HCT116 (cell line): ENCODE results near the gene EARS2. TPM values are rescaled to one million over a fixed set of nuclear protein-coding genes. Genes with fewer than 3 reads are reported as not detected.

Experiments used
- ATAC-seq: fragments of 200-7000 bp; cut with Tn5 transposase; 2 replicates; pipeline ENCODE4 v1.9.1; 2020; ENCODE audit warnings: mild to moderate bottlenecking, moderate library complexity
- BruUV-seq: library from RNA; stranded (reverse); fragments of 400-500 nt; replicated peaks from 2 replicates; lab custom pipeline; 2021; lab: Mats Ljungman, UMichigan
- CTCF ChIA-PET: fragments of 300-600 bp; sonication (Branson Sonifier 250); formaldehyde crosslinking; loops from one replicate; lab custom pipeline; 2021; ENCODE audit warnings: antibody characterized with exemption; lab: Charles Lee
- POLR2A ChIA-PET: fragments of 300-600, 350-600 bp; sonication (Branson Sonifier 250); formaldehyde crosslinking; loops from one replicate; lab custom pipeline; 2021; ENCODE audit warnings: antibody characterized with exemption; lab: Charles Lee
- RAD21 ChIA-PET, 2 experiments: fragments of 300-600 bp; sonication (Branson Sonifier 250); formaldehyde crosslinking; loops; one replicate each; lab custom pipeline; 2023; ENCODE audit warnings: low total read pairs in 2 of 2; ENCODE audit not compliant: uncharacterized antibody in 2 of 2, unreplicated experiment in 2 of 2, low non-redundant PET in 1 of 2; lab: Charles Lee
- DNase-seq: peaks from one replicate; pipeline ENCODE4 v3.0.0-alpha.2; 2010; ENCODE audit warnings: low read depth, low spot score
- H2AFZ ChIP-seq: fragments of 200-600 bp; shearing (Covaris generic), sonication (generic); 2 replicates; pipeline ENCODE4 v1.6.1; 2017; ENCODE audit warnings: low read depth, mixed run types, mixed read lengths, antibody characterized with exemption, low read length; ENCODE audit not compliant: poor library complexity, severe bottlenecking
- H3K27ac ChIP-seq: 2 replicates; pipeline ENCODE4 v1.5.1; 2012; ENCODE audit warnings: low read depth, low read length
- H3K27me3 ChIP-seq: fragments of 200-600 bp; sonication (generic); 2 replicates; pipeline ENCODE4 v1.6.1; 2016; ENCODE audit warnings: mixed run types, low read length, mixed read lengths; ENCODE audit not compliant: insufficient read depth
- H3K36me3 ChIP-seq, 2 experiments: fragments of 200-500 bp in 1 of 2; fragments of 200-600 bp in 1 of 2; sonication (Bioruptor generic) in 1 of 2; sonication (generic) in 1 of 2; 2 replicates each; pipeline versions ENCODE4 v1.5.1 to v1.6.1; 2014 to 2016; ENCODE audit warnings: low read length in 2 of 2, inconsistent platforms in 1 of 2, mixed read lengths in 1 of 2, mixed run types in 1 of 2; ENCODE audit not compliant: insufficient read depth in 2 of 2, control insufficient read depth in 1 of 2
- H3K4me1 ChIP-seq, 2 experiments: fragments of 200-600 bp in 1 of 2; sonication (generic) in 1 of 2; 2 replicates each; pipeline versions ENCODE4 v1.5.1 to v1.6.1; 2012 to 2017; ENCODE audit warnings: low read length in 2 of 2, inconsistent platforms in 1 of 2, mild to moderate bottlenecking in 1 of 2, mixed read lengths in 1 of 2, mixed run types in 1 of 2, moderate library complexity in 1 of 2; ENCODE audit not compliant: insufficient read depth in 2 of 2, control insufficient read depth in 1 of 2
- H3K4me2 ChIP-seq: fragments of 200-600 bp; sonication (generic); 2 replicates; pipeline ENCODE4 v1.6.1; 2017; ENCODE audit warnings: mixed run types, low read length, mixed read lengths
- H3K4me3 ChIP-seq, 2 experiments: fragments of 200-600 bp in 1 of 2; sonication (generic) in 1 of 2; replicated peaks in 1 of 2; 2 replicates each; pipeline ENCODE4 v1.5.1; 2011 to 2016; ENCODE audit warnings: low read length in 2 of 2, control low read depth in 1 of 2, low read depth in 1 of 2, mild to moderate bottlenecking in 1 of 2, mixed read lengths in 1 of 2, mixed run types in 1 of 2
- H3K79me2 ChIP-seq: fragments of 200-600 bp; sonication (generic); 2 replicates; pipeline ENCODE4 v1.6.1; 2017; ENCODE audit warnings: mild to moderate bottlenecking, mixed run types, low read length, moderate library complexity, mixed read lengths; ENCODE audit not compliant: insufficient read depth
- H3K9ac ChIP-seq: fragments of 200-600 bp; sonication (generic); 2 replicates; pipeline ENCODE4 v1.6.1; 2016; ENCODE audit warnings: low read length, mixed read lengths
- H3K9me2 ChIP-seq: fragments of 200-600 bp; sonication (generic), shearing (Covaris generic); 2 replicates; pipeline ENCODE4 v1.6.1; 2017; ENCODE audit warnings: mixed run types, mild to moderate bottlenecking, moderate library complexity; ENCODE audit not compliant: insufficient read depth
- H3K9me3 ChIP-seq, 2 experiments: fragments of 200-500 bp in 1 of 2; fragments of 200-600 bp in 1 of 2; sonication (Bioruptor generic) in 1 of 2; sonication (generic) in 1 of 2; 2 replicates each; pipeline ENCODE4 v1.6.1; 2014 to 2017; ENCODE audit warnings: low read length in 2 of 2, mixed read lengths in 2 of 2, inconsistent platforms in 1 of 2, low read depth in 1 of 2, mild to moderate bottlenecking in 1 of 2, mixed run types in 1 of 2, moderate library complexity in 1 of 2; ENCODE audit not compliant: control insufficient read depth in 1 of 2, insufficient read depth in 1 of 2
- H4K20me1 ChIP-seq: fragments of 200-600 bp; sonication (generic), shearing (Covaris generic); 2 replicates; pipeline ENCODE4 v1.6.1; 2017; ENCODE audit warnings: mixed run types, mild to moderate bottlenecking, moderate library complexity; ENCODE audit not compliant: insufficient read depth
- CBX3 ChIP-seq: IDR thresholded peaks from 2 replicates; pipeline ENCODE4 v1.6.1; 2012; ENCODE audit warnings: low read depth
- EGR1 ChIP-seq: IDR thresholded peaks from 2 replicates; pipeline ENCODE4 v1.6.1; 2012; ENCODE audit warnings: low read depth
- ELF1 ChIP-seq: IDR thresholded peaks from 2 replicates; pipeline ENCODE4 v1.6.1; 2012; ENCODE audit warnings: low read depth, borderline replicate concordance
- EZH2 ChIP-seq: fragments of 200-600 bp; sonication (generic); IDR thresholded peaks from 2 replicates; pipeline ENCODE4 v1.6.1; 2017; ENCODE audit warnings: antibody characterized with exemption, mixed run types
- EZH2phosphoT487 ChIP-seq: fragments of 200-600 bp; IDR thresholded peaks from 2 replicates; pipeline ENCODE4 v1.6.1; 2018; ENCODE audit warnings: antibody characterized with exemption, borderline replicate concordance
- FOSL1 ChIP-seq: IDR thresholded peaks from 2 replicates; pipeline ENCODE4 v1.6.1; 2012; ENCODE audit warnings: low read depth
- JUND ChIP-seq: IDR thresholded peaks from 2 replicates; pipeline ENCODE4 v1.6.1; 2012
- POLR2A ChIP-seq: IDR thresholded peaks from 2 replicates; pipeline ENCODE4 v1.7.0; 2011; ENCODE audit warnings: borderline replicate concordance; ENCODE audit not compliant: insufficient read depth, insufficient read length; ENCODE audit errors: extremely low read depth
- POLR2AphosphoS5 ChIP-seq: IDR thresholded peaks from 2 replicates; pipeline ENCODE4 v1.6.1; 2011; ENCODE audit warnings: mild to moderate bottlenecking, low read depth, low read length, moderate library complexity
- SIN3A ChIP-seq: IDR thresholded peaks from 2 replicates; pipeline ENCODE4 v1.6.1; 2012; ENCODE audit warnings: low read depth
- SP1 ChIP-seq: IDR thresholded peaks from 2 replicates; pipeline ENCODE4 v1.6.1; 2012; ENCODE audit warnings: low read depth
- SRF ChIP-seq: IDR thresholded peaks from 2 replicates; pipeline ENCODE4 v1.6.1; 2012; ENCODE audit warnings: low read depth
- TCF7L2 ChIP-seq: IDR thresholded peaks from 2 replicates; pipeline ENCODE4 v1.7.0; 2011; ENCODE audit warnings: borderline replicate concordance, inconsistent platforms; ENCODE audit not compliant: insufficient read depth, insufficient read length; ENCODE audit errors: extremely low read depth
- YY1 ChIP-seq: IDR thresholded peaks from 2 replicates; pipeline ENCODE4 v1.6.1; 2011; ENCODE audit warnings: low read length, low read depth, moderate library complexity, mild to moderate bottlenecking; ENCODE audit not compliant: insufficient replicate concordance; ENCODE audit errors: extremely low read depth
- ZFX ChIP-seq: fragments of 450-650 bp; IDR thresholded peaks from 2 replicates; pipeline ENCODE4 v1.6.1; 2017
- ZNF274 ChIP-seq: fragments of 200-500 bp; sonication (Bioruptor generic); IDR thresholded peaks from 2 replicates; pipeline ENCODE4 v1.6.1; 2014; ENCODE audit warnings: mild to moderate bottlenecking, low read depth, low read length, inconsistent platforms
- intact Hi-C: fragments of 100-400 bp; cut with micrococcal nuclease; formaldehyde crosslinking; loops from 2 replicates; pipeline ENCODE4 v1.10.0; 2022
- total RNA-seq: library from RNA; stranded (reverse); gene quantifications from one replicate; pipeline ENCODE4 v1.2.1, GENCODE V29; 2021; ENCODE audit not compliant: unreplicated experiment
- TF ChIP-seq, protein P1 (sequence below), 3 experiments: fragments of 200-600 bp in 1 of 3; sonication (generic) in 1 of 3; IDR thresholded peaks in 2 of 3; conservative IDR thresholded peaks in 1 of 3; 2 replicates each; pipeline ENCODE4 v1.5.1; 2012 to 2017; ENCODE audit warnings: low read depth in 2 of 3, low read length in 2 of 3, antibody characterized with exemption in 1 of 3, borderline replicate concordance in 1 of 3, control low read depth in 1 of 3, mild to moderate bottlenecking in 1 of 3, mixed read lengths in 1 of 3, mixed run types in 1 of 3, moderate library complexity in 1 of 3; ENCODE audit not compliant: insufficient read depth in 1 of 3
- TF ChIP-seq, protein P2 (sequence below): IDR thresholded peaks from 2 replicates; pipeline ENCODE4 v1.6.1; 2012
- TF ChIP-seq, protein P3 (sequence below): IDR thresholded peaks from 2 replicates; pipeline ENCODE4 v1.6.1; 2011; ENCODE audit warnings: mild to moderate bottlenecking, low read length, moderate library complexity; ENCODE audit not compliant: insufficient replicate concordance; ENCODE audit errors: extremely low read depth

The EARS2 gene
- total RNA-seq, 1 experiment from 2014 or later, result 35.6 TPM

DNA sequence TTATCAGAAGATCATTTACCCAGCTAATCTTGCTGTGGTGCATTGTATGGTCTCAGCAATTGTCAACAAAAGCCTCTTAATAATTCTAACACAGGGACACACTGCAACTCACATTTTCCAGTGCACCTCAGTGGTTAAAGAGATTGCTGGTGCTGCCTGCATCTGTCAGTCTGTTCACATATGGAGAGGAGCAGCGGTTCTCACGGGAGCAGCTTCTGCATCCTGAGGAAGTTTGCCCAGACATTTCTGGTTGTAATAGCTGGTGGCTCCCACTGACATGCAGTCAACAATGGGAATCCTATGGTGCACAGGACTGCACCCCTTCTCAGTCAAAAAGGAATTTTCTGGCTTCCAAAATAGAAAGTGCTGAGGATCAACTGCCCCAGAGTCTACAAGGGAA lies 54.7 kb downstream of the EARS2 start:
- CTCF ChIA-PET, result no interaction called here
- RAD21 ChIA-PET, result no interaction called here
- Histone ChIP-seq H4K20me1 (peaks cover 48% of the 10 kb centered on the region), H3K4me3 (no peak overlapping the region), H3K4me1 (peaks cover 19 to 49% of the 10 kb centered on the region in 2 experiments), H2AFZ (no peak overlapping the region), H3K9ac (no peak overlapping the region), H3K27me3 (no peaks in the 10 kb centered on the region), H3K27ac (no peak overlapping the region), H3K79me2 (peaks cover 100% of the 10 kb centered on the region), H3K4me2 (no peak overlapping the region), H3K36me3 (peaks cover 0 to 7% of the 10 kb centered on the region in 2 experiments; a peak in 1 of 4 replicates), H3K9me3 (no peaks in the 10 kb centered on the region), H3K9me2 (no peaks in the 10 kb centered on the region)
- POLR2A ChIA-PET, result no interaction called here
- intact Hi-C loops, result no loop called here
- TF ChIP-seq ELF1, result no peak
- TF ChIP-seq EZH2, result no peak
- TF ChIP-seq CBX3, result no peak
- no peak for TF ChIP-seq ZFX
- no peak for TF ChIP-seq SP1
- no peak for TF ChIP-seq TCF7L2
- no peak for TF ChIP-seq POLR2AphosphoS5
- no peak for TF ChIP-seq FOSL1
- TF ChIP-seq EZH2phosphoT487, result no peak
- TF ChIP-seq POLR2A, result no peak
- no peak for TF ChIP-seq EGR1
- TF ChIP-seq, protein P1, sequence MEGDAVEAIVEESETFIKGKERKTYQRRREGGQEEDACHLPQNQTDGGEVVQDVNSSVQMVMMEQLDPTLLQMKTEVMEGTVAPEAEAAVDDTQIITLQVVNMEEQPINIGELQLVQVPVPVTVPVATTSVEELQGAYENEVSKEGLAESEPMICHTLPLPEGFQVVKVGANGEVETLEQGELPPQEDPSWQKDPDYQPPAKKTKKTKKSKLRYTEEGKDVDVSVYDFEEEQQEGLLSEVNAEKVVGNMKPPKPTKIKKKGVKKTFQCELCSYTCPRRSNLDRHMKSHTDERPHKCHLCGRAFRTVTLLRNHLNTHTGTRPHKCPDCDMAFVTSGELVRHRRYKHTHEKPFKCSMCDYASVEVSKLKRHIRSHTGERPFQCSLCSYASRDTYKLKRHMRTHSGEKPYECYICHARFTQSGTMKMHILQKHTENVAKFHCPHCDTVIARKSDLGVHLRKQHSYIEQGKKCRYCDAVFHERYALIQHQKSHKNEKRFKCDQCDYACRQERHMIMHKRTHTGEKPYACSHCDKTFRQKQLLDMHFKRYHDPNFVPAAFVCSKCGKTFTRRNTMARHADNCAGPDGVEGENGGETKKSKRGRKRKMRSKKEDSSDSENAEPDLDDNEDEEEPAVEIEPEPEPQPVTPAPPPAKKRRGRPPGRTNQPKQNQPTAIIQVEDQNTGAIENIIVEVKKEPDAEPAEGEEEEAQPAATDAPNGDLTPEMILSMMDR (IDR thresholded peaks at IDR 0.05 in 2 of 3, conservative IDR thresholded peaks at IDR 0.05 in 1 of 3; ENCODE audit: borderline replicate concordance in 1 of 3, insufficient read depth in 1 of 3, low read depth in 2 of 3, low read length in 2 of 3), result no peak
- TF ChIP-seq JUND, result no peak
- TF ChIP-seq, protein P2, sequence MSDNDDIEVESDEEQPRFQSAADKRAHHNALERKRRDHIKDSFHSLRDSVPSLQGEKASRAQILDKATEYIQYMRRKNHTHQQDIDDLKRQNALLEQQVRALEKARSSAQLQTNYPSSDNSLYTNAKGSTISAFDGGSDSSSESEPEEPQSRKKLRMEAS, result no peak
- TF ChIP-seq ZNF274, result no peak
- TF ChIP-seq, protein P3, sequence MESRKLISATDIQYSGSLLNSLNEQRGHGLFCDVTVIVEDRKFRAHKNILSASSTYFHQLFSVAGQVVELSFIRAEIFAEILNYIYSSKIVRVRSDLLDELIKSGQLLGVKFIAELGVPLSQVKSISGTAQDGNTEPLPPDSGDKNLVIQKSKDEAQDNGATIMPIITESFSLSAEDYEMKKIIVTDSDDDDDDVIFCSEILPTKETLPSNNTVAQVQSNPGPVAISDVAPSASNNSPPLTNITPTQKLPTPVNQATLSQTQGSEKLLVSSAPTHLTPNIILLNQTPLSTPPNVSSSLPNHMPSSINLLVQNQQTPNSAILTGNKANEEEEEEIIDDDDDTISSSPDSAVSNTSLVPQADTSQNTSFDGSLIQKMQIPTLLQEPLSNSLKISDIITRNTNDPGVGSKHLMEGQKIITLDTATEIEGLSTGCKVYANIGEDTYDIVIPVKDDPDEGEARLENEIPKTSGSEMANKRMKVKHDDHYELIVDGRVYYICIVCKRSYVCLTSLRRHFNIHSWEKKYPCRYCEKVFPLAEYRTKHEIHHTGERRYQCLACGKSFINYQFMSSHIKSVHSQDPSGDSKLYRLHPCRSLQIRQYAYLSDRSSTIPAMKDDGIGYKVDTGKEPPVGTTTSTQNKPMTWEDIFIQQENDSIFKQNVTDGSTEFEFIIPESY, result no peak
- no peak for TF ChIP-seq SRF
- no peak for TF ChIP-seq YY1
- no peak for TF ChIP-seq SIN3A
- ATAC-seq (no peak), DNase-seq (no peak)
- no TSS peak for BruUV-seq
